Kidney (tissue), 14 donors: ENCODE data around the gene SPINT2. TPM values are rescaled to one million over a fixed set of nuclear protein-coding genes. Genes with fewer than 3 reads are reported as not detected.
"Not testable (repeated sequence)": the region's sequence is repeated elsewhere in the genome, so short reads cannot be mapped to it uniquely, and the experiment has no call there.

Experiments used
- DNase-seq, 5 donors: peaks; one replicate each; pipeline ENCODE4 v3.0.0-alpha.2; 2013 to 2020
- FAIRE-seq: peaks from 2 replicates; lab custom pipeline; 2012; peaks lifted over from hg19 to GRCh38; lab: Jason Lieb, UNC
- H3K27ac ChIP-seq, 2 donors: one replicate each; pipeline ENCODE4 v1.7.0; 2013; ENCODE audit warnings: low read depth in 2 of 2, low read length in 2 of 2, inconsistent platforms in 1 of 2
- H3K27me3 ChIP-seq: one replicate; pipeline ENCODE4 v1.7.1; 2013; ENCODE audit warnings: low read length, inconsistent platforms; ENCODE audit not compliant: control insufficient read depth, insufficient read depth
- H3K36me3 ChIP-seq, 3 donors: one replicate each; pipeline versions ENCODE4 v1.7.0 to v1.7.1; 2013; ENCODE audit warnings: low read length in 3 of 3, control low read depth in 1 of 3, inconsistent platforms in 1 of 3; ENCODE audit not compliant: insufficient read depth in 3 of 3, control insufficient read depth in 2 of 3
- H3K4me1 ChIP-seq, 3 donors: one replicate each; pipeline versions ENCODE4 v1.7.0 to v1.7.1; 2013; ENCODE audit warnings: low read length in 3 of 3, inconsistent platforms in 1 of 3, low read depth in 1 of 3; ENCODE audit not compliant: control insufficient read depth in 2 of 3, insufficient read depth in 2 of 3
- H3K4me3 ChIP-seq, 3 donors: one replicate each; pipeline versions ENCODE4 v1.7.0 to v1.8.1; 2013; ENCODE audit warnings: low read length in 3 of 3, control low read depth in 1 of 3, inconsistent platforms in 1 of 3
- H3K9ac ChIP-seq, 3 donors: one replicate each; pipeline versions ENCODE4 v1.7.0 to v1.7.1; 2013; ENCODE audit warnings: low read length in 3 of 3, control low read depth in 1 of 3, inconsistent platforms in 1 of 3
- H3K9me3 ChIP-seq, 3 donors: one replicate each; pipeline versions ENCODE4 v1.7.0 to v1.7.1; 2013; ENCODE audit warnings: low read length in 3 of 3, control low read depth in 1 of 3, inconsistent platforms in 1 of 3; ENCODE audit not compliant: control insufficient read depth in 2 of 3, insufficient read depth in 1 of 3
- CTCF ChIP-seq: IDR thresholded peaks from 3 replicates; pipeline ENCODE4 v1.5.1; 2012; ENCODE audit warnings: mild to moderate bottlenecking, moderate library complexity, borderline replicate concordance; ENCODE audit not compliant: insufficient read depth; ENCODE audit errors: extremely low read depth
- intact Hi-C: fragments of 100-400 bp; cut with DNase I; formaldehyde crosslinking; loops from one replicate; pipeline ENCODE4 v1.11.1; 2022
- polyA plus RNA-seq: library from polyadenylated mRNA; stranded (reverse); fragments of 350-450 nt; fragmentation: Illumina TruSeq; extraction: RNeasy Lipid Tissue Mini Kit (QIAGEN cat#74804); gene quantifications from one replicate; pipeline ENCODE4 v1.2.3, GENCODE V29; 2014; ENCODE audit warnings: low read depth, low replicate concordance; ENCODE audit not compliant: insufficient read depth
- total RNA-seq: library from RNA; stranded (reverse); fragmentation: NEBNext Ultra II Directional; extraction: Animal tissue kit (Norgen Biotek cat#: 25700); gene quantifications from one replicate; pipeline ENCODE4 v1.2.1, GENCODE V29; 2021
- donor health status: control.
- donor health status: control.
- donor health status: control.
- donor health status: control.
- donor health status: control.
- donor health status: DM: yes; HTN: yes; CAD: no.
- donor health status: Normal renal cell carcinoma (clear cell type).

The SPINT2 gene
- total and polyA plus RNA-seq, 2 donors from 2014 or later, result 381 to 425 TPM

- Histone ChIP-seq H3K36me3 (no peaks in the 10 kb centered on the region), H3K27me3 (no peaks in the 10 kb centered on the region), H3K9ac (peak within 1 kb of the TSS in 1 of 3 donors; percentile 59), H3K27ac (no peak within 1 kb of the TSS), H3K9me3 (no peaks in the 10 kb centered on the region), H3K4me1 (peaks cover 0 to 4% (median 0%) of the 10 kb centered on the region in 3 donors), H3K4me3 (peak within 1 kb of the TSS in 1 of 3 donors; percentile 74)
- intact Hi-C loops, result no loop called here
- TF ChIP-seq CTCF, result no peak
- DNase-seq (peak in 4 of 5 donors; percentile 75 to 90 (median 84)), FAIRE-seq (no peak)
These were observed 40.1 kb upstream of the SPINT2 start, which contains the start of gene DPF1 for GRCh38 chr19:38224014-38224862. Gene DPF1 (minus strand): TSS chr19:38224222. CDS start chr19:38224142, 80 bp downstream.

GRCh38 chr19:38224863-38225218, 39.5 kb upstream of the SPINT2 start:
- H3K27me3 ChIP-seq, DNase-seq, H3K9me3 ChIP-seq, H3K4me1 ChIP-seq, H3K36me3 ChIP-seq, H3K9ac ChIP-seq, H3K4me3 ChIP-seq, H3K27ac ChIP-seq, FAIRE-seq, intact Hi-C loops: not testable (repeated sequence)

- no peaks in the 10 kb centered on the region for H3K27me3 ChIP-seq
These were observed 36.9 kb upstream of the SPINT2 start for GRCh38 chr19:38227287-38228004.

More at GRCh38 chr19:38227287-38228004, 36.9 kb upstream of the SPINT2 start:
- Histone ChIP-seq H3K4me1 (peaks cover 0 to 4% (median 0%) of the 10 kb centered on the region in 3 donors), H3K9me3 (no peaks in the 10 kb centered on the region), H3K27ac (no peak overlapping the region), H3K36me3 (no peaks in the 10 kb centered on the region), H3K4me3 (no peak overlapping the region), H3K9ac (no peak overlapping the region)
- FAIRE-seq, result no peak
- no peak for DNase-seq
- intact Hi-C loops, result no loop called here
- no peak for TF ChIP-seq CTCF
